Prostate gland (tissue), 2 donors: ENCODE data around the gene GTF2H4. TPM values are rescaled to one million over a fixed set of nuclear protein-coding genes. Genes with fewer than 3 reads are reported as not detected.
A peak's percentile ranks its signal among the peaks of the same experiment; 100 is the strongest.

Experiments
- DNase-seq: peaks from one replicate; pipeline ENCODE4 v3.0.0-alpha.2; 2019; ENCODE audit warnings: low spot score
- H3K27ac ChIP-seq, 2 donors: fragments of 200-600 bp; sonication (generic); 2 replicates each; pipeline ENCODE4 v1.5.1; 2017 to 2019
- H3K27me3 ChIP-seq: fragments of 200-600 bp; sonication (generic); replicated peaks from 2 replicates; pipeline ENCODE4 v1.5.1; 2019; ENCODE audit not compliant: insufficient read depth
- H3K36me3 ChIP-seq, 2 donors: fragments of 200-600 bp; sonication (generic); 1 replicate in 1 of 2; 2 replicates in 1 of 2; pipeline versions ENCODE4 v1.5.1 to v1.8.1; 2017 to 2019
- H3K4me1 ChIP-seq: fragments of 200-600 bp; sonication (generic); replicated peaks from 2 replicates; pipeline ENCODE4 v1.5.1; 2019
- H3K4me3 ChIP-seq, 2 donors: fragments of 200-600 bp; sonication (generic); 2 replicates each; pipeline ENCODE4 v1.5.1; 2017 to 2019
- H3K9me3 ChIP-seq: fragments of 200-600 bp; sonication (generic); 2 replicates; pipeline ENCODE4 v1.5.1; 2017
- CTCF ChIP-seq, 4 experiments: fragments of 200-600 bp in 2 of 4; fragments of 450-650 bp in 2 of 4; sonication (generic) in 2 of 4; IDR thresholded peaks; 1 replicate in 3 of 4; 2 replicates in 1 of 4; pipeline ENCODE4 v1.5.1; 2016 to 2019; ENCODE audit warnings: antibody characterized with exemption in 4 of 4, mild to moderate bottlenecking in 2 of 4, moderate library complexity in 2 of 4
- POLR2A ChIP-seq: fragments of 450-650 bp; IDR thresholded peaks from one replicate; pipeline ENCODE4 v1.6.1; 2016; ENCODE audit warnings: antibody characterized with exemption, mild to moderate bottlenecking
- POLR2AphosphoS5 ChIP-seq: sonication (generic); formaldehyde crosslinking; IDR thresholded peaks from one replicate; pipeline ENCODE4 v1.6.1; 2017; ENCODE audit warnings: antibody characterized with exemption
- WGBS: methylation state at CpG from one replicate; pipeline ENCODE4 v1.1.5; 2018; 5-methylcytosine and 5-hydroxymethylcytosine counted together
- intact Hi-C: fragments of 100-400 bp; cut with DNase I; formaldehyde crosslinking; loops from one replicate; pipeline ENCODE4 v1.14.2; 2022
- total RNA-seq, 2 donors: library from RNA; depleted of rRNA; stranded (reverse); fragments of >200 nt; gene quantifications; one replicate each; pipeline ENCODE4 v1.1.0, GENCODE V29; 2016

GTF2H4 gene
- total RNA-seq, 2 donors from 2014 or later: 19.0 to 26.2 TPM

DNA sequence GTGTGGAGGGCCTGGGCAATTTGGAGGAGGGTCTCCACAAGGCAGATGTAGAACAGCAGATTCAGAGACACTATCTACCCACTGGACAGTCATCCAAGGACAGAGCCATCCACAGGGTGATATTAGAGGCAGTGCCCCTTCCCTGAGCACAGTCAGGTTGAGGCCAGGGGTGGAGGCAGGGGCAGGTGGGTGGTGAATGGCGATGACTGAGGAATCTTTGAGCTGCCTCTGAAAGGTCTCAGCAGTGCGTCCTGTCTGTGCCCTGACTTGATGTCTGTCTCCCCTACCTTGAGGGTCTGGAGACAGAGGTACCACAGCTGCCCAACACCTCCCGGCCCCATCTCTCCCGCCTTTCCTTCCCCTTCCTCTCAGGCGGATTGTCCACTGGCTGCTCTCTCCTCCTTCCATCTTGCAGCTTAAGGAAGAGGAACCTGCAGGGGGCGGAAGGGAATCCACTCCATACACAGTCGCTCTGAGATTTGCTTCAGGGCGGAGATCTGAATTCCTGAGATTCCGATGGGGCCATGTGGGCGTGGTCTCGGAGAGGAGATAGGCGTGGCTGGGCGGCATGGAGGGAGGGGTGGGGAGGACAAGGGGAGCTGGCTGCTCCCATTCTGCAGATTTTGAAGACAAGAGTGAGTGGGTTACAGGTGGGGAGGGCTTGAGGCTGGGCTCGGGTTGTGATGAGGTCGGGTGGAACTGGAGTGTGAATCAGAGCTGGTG, 34.5 kb downstream of the GTF2H4 start:
- 18% methylated on average over 15 of the region's 15 CpGs for WGBS
- H3K4me3 ChIP-seq: no peak overlapping the region
- H3K4me1 ChIP-seq: no peaks in the 10 kb centered on the region
- no peak overlapping the region for H3K27ac ChIP-seq
- peak in 2 of 4 experiments; percentile 27 to 39 for TF ChIP-seq CTCF (IDR thresholded peaks at IDR 0.05)
- no peak for TF ChIP-seq POLR2A
- TF ChIP-seq POLR2AphosphoS5: no peak
- H3K27me3 ChIP-seq: peaks cover 4% of the 10 kb centered on the region
- intact Hi-C loops: no loop called here
- H3K9me3 ChIP-seq: no peaks in the 10 kb centered on the region
- DNase-seq: peak; percentile 22
- H3K36me3 ChIP-seq: no peaks in the 10 kb centered on the region

- 94% methylated on average over 4 of the region's 4 CpGs for WGBS
- no peak for DNase-seq
- Histone ChIP-seq H3K4me1 (no peaks in the 10 kb centered on the region), H3K36me3 (no peaks in the 10 kb centered on the region), H3K9me3 (no peaks in the 10 kb centered on the region), H3K4me3 (no peak overlapping the region), H3K27ac (no peak overlapping the region), H3K27me3 (peaks cover 4% of the 10 kb centered on the region)
- TF ChIP-seq CTCF (IDR thresholded peaks at IDR 0.05): no peak
- TF ChIP-seq POLR2AphosphoS5: no peak
- no peak for TF ChIP-seq POLR2A
- intact Hi-C loops: no loop called here
These were observed 36.0 kb downstream of the GTF2H4 start for GRCh38 chr6:30944051-30944450.

DNA sequence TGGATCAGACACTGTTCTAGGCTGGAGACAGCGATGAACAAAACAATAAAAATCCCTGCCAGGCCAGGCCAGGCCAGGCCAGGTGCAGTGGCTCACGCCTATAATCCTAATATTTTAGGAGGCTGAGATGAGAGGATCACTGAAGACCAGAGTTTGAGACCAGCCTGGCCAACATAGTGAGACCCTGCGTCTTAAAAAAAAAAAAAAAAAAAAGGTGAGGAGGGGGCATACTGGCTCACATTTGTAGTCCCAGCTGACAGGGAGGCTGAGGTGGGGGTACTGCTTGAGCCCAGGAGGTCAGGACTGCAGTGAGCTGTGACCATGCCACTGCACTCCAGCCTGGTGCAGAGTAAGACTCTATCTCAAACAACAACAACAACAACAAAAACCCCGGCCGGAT, 37.3 kb downstream of the GTF2H4 start:
- Histone ChIP-seq H3K27ac (no peak overlapping the region), H3K9me3 (no peaks in the 10 kb centered on the region), H3K4me1 (no peaks in the 10 kb centered on the region), H3K36me3 (no peaks in the 10 kb centered on the region), H3K27me3 (peaks cover 4% of the 10 kb centered on the region), H3K4me3 (no peak overlapping the region)
- DNase-seq: no peak
- 78% methylated on average over 5 of the region's 5 CpGs for WGBS
- intact Hi-C loops: no loop called here
- TF ChIP-seq POLR2AphosphoS5 (no peak), CTCF (IDR thresholded peaks at IDR 0.05) (no peak), POLR2A (no peak)

- no peaks in the 10 kb centered on the region for H3K27me3 ChIP-seq
- 78% methylated on average over 4 of the region's 4 CpGs for WGBS
- no peak overlapping the region for H3K4me3 ChIP-seq
- intact Hi-C loops: no loop called here
- no peak overlapping the region for H3K27ac ChIP-seq
- no peak for DNase-seq
- H3K4me1 ChIP-seq: no peaks in the 10 kb centered on the region
- no peaks in the 10 kb centered on the region for H3K36me3 ChIP-seq
- TF ChIP-seq POLR2A: no peak
- no peak for TF ChIP-seq CTCF (IDR thresholded peaks at IDR 0.05)
- TF ChIP-seq POLR2AphosphoS5: no peak
- no peaks in the 10 kb centered on the region for H3K9me3 ChIP-seq
These were observed 39.2 kb downstream of the GTF2H4 start for GRCh38 chr6:30947231-30947630.

DNA sequence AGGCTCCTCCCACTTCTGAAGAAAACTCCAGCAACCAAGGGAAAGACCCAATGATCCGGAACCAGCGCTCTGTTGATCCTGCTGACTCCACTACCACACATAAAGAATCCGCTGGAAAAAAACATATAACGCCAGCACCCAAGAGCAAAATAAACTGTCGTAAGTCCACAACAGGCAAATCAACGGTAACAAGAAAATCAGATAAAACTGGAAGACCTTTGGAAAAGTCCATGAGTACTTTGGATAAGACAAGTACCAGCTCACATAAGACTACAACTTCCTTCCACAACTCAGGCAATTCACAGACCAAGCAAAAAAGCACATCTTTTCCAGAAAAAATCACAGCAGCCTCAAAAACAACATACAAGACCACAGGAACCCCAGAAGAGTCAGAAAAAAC, 40.8 kb downstream of the GTF2H4 start:
- TF ChIP-seq POLR2AphosphoS5: no peak
- TF ChIP-seq CTCF (IDR thresholded peaks at IDR 0.05): no peak
- Histone ChIP-seq H3K27ac (no peak overlapping the region), H3K4me1 (no peaks in the 10 kb centered on the region), H3K27me3 (no peaks in the 10 kb centered on the region), H3K9me3 (no peaks in the 10 kb centered on the region), H3K36me3 (no peaks in the 10 kb centered on the region), H3K4me3 (no peak overlapping the region)
- DNase-seq: no peak
- WGBS: 96% methylated on average over 6 of the region's 6 CpGs
- intact Hi-C loops: no loop called here
